COR-L47 (cell line): ENCODE measurements around the gene CFAP46.
"Not testable (repeated sequence)": the region's sequence is repeated elsewhere in the genome, so short reads cannot be mapped to it uniquely, and the experiment has no call there.

Experiments
- DNase-seq: peaks from one replicate; lab custom pipeline; 2025; lab: John Stamatoyannopoulos, UW

CFAP46 gene

DNA sequence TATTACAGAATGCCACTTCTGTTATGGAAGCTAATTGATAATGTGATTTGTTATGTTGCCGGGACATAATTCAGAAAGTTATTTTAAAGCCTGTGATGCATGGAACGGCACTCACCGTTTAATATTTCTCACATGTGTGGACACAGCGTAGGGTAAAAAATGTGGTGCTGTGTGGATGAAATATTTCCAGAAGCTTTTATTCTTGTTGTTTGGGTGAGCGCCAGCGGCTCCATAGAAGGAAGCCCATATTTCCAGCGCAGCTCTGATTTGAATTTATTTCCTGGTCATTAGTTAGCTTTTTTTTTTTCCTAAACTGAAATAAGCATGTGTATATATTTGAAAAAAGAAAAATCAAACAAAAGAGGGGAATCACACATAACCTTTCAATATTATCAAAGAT is 136.3 kb downstream of the CFAP46 start:
- no peak for DNase-seq

DNA sequence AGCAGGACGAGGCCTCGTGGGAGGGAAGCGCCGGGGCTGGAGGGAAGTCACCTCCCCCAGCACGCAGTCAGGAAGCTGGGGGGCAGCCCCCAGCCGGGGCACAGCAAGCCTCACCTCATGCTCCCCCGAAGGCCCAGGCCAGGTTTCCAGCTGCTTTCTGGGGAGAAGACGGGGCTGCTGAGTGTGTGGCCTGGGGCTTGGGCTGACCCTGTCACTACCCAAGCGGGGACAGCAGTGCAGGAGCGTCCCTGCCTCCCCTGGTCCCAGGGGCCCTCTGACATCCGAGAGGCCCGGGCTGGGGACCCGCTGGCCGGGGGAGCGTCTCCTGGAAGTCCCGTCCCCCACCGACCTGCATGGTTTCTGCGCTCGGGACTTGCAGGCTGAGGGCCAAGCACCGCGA is 136.8 kb downstream of the CFAP46 start:
- no peak for DNase-seq

DNA sequence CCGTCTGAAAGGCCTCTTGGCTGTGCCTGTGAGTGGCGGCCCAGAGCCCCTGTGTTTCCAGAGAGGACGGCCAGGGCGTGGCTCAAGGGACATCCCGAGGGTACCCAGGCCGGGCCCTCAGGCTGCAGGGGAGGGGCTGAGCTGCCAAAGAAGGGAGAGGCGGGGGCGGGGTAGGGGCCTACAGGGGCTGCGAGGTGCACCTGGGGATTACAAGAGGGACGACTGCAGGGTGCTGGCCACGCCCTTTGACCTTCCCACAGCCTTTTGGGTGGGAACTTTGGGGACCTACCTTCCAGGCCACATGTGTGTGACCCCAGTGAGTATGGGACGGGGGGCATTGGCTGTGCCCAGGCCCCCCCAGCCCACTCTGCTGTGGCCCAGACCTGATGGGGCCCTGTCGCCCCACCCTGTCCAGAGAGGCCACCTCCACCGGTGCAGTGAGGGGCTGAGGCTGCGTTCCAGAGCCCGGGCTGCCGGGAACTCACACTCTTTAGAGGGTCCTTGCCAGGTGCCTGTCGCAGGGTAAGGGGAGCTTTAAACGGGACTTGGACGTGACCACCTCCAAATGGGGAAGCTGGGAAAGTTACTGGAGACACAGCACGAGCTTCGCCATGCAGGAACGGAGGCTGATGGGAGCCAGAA is 137.5 kb downstream of the CFAP46 start:
- no peak for DNase-seq

DNA sequence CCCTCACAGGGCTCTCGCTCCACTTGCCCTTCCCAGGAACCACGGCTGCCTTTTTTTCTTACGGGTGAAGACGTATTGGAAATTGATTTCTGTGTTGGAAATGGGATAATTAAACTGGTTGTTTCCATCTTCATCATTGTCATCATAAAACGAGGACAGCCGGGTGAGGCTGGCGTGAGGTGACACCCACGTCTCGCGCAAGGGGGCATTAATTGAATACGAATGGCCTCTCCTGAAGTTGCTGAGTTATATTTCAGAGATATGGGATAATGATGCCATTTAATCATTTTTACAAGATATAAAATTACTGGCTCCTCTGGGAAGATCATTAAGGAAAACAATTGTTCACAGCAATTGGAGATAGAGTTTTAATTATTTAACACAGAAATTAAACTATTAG is 138.1 kb downstream of the CFAP46 start:
- DNase-seq: no peak

DNA sequence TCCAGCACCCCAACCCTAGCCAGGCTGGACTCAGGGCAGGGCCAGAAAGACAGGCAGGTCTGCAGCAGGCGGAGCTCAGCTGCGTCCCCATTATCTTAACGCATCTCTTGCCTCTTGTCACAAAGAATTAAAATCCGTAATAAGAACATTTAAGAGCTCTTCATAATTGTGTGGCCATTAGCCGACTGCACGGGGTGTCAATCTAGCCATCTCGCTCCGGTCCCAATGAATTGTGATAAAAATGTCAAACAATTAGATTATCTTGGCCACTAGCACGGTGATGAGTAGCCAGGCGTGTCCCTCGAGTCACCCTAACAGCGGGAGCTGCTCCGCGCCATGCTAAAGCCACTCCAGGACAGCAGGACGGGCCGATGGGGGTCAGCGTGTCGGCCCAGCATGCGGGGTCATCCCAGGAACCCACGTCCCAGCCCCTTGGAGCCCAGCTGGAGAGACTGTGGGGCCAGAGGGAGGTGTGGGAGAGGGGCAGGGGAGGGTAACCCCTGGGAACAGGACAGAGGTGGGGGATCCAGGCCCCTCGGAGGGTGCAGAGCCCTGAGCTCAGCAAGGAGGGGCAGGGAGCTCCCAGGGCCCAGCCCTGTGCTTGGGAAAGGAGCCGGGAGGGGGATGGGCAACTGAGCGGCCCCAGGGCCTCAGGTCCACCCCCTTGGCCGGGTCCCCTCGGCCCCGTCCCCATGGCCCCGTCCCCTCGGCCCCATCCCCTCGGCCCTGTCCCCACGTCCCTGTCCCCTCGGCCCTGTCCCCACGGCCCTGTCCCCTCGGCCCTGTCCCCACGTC is 138.8 kb downstream of the CFAP46 start:
- DNase-seq: no peak

DNA sequence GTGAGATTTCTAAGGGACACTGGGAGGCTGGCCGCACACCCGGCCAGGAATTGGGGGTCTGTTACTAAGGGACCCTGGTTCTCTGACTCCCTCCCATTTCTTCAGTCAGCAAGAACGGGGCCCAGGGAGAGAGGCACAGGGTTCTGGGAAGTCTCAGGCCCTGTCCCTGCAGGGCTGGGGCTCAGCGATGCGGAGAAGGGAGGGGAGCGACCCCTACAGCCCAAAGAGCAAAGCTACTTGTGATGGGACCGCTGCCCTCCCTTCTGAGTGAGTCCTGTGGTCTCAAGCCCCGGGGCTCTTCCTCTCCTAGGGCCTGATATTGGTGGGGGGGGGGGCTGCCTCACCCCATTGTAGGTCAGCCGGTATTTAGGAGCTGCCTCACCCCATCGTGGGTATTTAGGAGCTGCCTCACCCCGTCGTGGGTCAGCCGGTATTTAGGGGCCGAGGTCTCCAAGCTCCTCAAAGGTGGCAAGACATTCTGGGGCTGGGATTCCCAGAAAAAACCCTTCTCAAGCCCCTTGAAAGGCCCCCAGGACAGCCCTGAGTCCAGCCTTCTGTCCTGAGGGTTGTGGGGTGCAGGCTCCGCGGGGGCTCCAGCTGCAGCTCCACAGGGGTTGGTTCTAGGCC is 139.6 kb downstream of the CFAP46 start:
- no peak for DNase-seq

DNA sequence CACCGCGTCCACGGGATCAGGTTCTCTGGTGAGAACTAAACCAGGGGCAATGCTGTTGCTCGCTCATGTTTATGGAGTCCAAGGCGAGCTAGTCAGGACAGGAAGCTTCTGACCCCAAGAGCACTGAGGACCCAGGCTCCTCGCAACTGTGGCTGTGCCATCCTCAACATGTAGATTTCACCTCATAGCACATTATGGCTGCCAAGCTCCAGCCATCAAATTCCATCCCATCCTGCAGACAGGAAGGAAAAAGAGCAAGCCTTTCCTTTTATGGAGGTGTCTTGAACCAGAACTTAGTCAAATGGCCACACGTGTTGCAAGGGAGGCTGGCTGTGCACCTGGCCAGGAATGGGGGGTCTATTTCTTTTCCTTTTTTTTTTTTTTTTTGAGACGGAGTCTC is 140.3 kb downstream of the CFAP46 start:
- no peak for DNase-seq

DNA sequence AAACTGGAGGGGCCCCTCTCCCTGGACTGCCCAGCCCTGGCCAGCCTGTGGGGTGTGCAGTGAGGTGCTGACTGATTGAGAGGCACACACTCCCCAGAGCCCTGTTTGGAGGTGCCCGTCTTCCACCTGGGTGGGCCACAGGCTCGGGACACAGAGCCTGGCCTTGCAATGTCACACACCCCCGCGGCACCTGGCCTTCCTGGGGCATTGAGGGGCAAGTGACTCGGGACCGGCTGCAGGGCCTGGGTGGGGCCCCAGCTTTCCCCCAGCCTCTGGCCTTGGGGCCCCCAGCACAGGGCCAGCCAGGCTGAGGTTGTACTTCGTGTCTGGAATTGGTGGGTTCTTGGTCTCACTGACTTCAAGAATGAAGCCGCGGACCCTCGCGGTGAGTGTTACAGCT is 142.5 kb downstream of the CFAP46 start:
- no peak for DNase-seq

DNA sequence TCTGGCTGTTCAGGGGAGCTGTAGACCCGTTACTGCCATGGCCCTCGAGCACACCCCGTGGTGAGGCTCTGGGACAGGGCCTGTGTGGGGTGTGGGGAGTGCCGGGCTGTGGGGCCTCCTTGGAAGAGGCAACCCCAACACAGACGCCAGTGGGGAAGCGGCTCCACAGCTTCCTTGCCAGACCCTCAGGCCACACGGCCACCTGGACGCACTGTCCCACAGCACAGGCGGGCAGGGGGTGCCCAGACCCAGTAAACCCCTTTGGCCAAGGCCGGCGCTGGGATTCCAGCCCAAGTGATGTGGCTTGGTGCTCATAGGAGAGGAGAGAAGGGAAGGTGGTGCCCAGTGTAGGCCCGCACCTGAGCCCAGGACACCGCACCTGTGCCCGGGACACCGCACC is 143.5 kb downstream of the CFAP46 start:
- DNase-seq: no peak

DNA sequence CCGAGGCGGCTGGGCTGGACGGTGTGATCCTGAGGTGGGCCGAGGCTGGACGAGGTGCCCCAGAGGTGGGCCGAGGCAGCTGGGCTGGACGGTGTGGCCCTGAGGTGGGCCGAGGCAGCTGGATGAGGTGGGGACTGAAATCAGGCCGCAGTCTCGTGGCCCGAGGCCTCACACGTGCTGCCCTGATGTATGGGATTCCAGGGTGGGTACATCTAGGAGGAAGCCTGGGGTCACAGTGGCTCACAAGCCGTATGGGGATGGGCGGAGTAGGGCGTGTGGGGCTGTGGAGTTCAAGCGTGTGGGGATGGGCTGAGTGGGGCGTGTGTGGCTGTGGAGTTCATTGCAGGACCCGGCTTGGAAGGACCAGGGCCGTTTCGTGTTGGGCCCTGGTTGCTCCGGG is 144.0 kb downstream of the CFAP46 start:
- no peak for DNase-seq

DNA sequence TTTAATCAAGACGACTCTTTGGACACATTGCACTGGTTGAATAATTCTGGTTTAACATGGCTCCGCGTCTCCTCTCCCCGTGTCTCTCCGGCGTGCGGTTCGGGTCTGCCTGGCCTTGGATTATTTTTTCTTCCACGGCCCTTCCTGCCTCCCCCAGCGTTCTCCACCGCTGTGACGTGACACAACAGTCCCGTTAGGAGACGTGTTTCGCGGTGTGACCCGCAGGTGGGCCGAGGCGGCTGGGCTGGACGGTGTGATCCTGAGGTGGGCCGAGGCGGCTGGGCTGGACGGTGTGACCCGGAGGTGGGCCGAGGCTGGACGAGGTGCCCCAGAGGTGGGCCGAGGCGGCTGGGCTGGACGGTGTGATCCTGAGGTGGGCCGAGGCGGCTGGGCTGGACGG is 144.4 kb downstream of the CFAP46 start:
- DNase-seq: not testable (repeated sequence)

DNA sequence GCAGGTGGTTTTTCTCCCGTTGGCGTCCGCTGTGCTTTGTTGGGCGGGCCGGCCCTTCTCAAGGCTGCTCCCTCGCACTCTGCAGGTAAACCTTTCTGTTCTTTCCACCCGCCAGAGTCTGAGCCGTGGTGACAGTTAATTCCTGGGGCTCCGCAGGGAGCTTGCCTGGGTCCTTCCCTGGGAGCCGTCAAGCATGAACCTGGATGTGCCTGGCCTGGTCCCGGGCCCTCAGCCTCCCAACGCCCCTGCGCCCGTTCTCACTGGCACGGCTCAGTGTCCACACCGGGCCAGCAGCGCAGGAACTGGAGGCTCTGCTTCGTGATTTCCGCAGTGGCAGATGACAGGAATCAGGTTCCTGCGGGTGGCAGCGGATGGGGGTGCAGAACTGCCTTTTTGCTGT is 145.5 kb downstream of the CFAP46 start:
- DNase-seq: no peak

DNA sequence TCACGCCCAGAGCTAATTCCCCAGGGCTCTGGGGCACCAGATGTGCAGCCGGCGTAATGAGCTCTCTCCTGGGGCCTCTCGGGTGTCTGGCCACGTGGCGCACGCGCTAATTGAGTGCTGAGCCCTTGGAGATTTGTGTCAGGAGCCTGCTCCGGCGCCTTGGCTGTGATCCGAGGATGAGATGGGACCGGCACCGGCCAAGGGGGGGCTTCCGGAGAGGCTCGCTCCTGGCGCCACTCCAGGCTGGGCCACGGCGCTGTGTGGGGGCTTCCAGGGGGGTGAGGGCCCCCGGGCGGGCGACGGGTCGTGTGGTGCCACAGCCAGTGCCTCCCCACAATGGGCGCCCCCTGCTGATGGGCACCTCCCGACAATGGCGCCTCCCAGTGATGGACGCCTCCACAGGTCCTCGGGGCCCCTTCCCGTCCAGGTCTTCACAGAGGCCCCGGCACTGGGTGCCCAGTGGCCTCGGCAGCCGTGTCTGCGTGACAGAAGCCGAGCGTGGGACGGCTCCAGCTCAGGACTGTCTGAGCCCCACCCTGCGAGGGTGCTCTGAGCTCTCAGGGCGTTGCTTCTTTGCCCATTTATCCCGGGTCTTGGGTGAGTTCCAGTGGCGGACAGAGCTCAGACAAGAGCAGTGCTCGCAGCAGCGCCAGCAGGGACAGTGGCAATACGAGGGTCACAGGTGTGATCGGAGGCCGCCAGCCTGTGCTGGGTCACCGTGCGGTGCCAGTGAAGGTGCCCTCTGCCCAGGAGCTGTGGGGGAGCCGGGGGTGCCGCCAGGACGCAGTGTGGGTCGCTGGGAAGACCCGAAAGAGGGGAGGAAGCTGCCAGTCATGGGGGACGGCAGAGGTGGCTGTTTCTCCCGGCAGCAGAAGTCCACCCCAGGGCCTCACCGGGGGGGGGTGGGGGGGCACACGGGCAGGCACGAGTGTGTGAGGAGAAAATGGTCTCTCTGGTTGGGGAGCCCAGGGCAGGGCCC is 148.2 kb downstream of the CFAP46 start:
- no peak for DNase-seq

DNA sequence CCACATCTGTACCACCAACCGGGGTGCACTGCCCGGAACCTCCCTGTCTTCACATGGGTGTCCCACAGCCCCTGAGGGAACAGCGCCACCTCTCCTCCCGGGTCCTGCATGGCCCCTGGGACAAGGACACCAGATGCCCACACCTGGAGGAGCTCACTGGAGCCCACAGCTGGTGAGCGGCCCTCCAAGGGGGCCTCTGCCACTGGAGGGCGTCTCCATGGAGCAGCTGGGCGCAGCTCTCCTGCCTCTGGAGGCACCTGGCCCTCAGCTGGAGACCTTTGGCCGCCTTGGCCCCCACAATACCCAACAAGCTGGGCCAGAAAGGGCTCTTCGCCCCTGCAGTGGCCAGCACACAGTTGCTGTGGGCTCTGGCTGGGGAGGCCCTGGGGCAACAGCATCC is 149.2 kb downstream of the CFAP46 start:
- no peak for DNase-seq

DNA sequence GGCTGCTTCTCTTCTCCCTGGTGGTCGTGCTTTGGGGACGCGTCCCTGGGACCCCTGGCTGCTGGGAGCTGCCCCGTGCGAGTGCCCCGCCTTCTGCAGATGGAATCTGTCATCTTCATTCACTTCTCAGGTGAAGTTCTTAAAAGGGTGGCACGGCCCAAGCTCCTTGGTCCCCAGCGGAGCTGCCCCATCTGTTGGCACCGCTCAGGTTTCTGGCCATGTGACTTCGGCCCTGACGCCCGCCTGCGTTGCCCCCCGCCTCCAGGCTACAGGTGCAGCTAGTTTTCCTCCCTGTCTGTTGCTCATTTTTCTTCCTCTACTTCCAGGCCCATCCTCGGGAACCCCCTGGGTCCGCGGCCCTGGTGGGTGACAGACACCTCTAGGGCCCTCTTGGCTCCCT is 149.6 kb downstream of the CFAP46 start:
- DNase-seq: no peak

DNA sequence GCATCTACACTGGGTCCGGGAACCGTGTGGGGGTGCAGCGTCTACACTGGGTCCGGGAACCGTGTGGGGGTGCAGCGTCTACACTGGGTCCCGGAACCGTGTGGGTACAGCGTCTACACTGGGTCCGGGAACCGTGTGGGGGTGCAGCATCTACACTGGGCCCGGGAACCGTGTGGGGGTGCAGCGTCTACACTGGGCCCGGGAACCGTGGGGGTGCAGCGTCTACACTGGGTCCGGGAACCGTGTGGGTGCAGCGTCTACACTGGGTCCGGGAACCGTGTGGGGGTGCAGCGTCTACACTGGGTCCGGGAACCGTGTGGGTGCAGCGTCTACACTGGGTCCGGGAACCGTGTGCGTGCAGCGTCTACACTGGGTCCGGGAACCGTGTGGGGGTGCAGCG is 150.3 kb downstream of the CFAP46 start:
- not testable (repeated sequence) for DNase-seq

DNA sequence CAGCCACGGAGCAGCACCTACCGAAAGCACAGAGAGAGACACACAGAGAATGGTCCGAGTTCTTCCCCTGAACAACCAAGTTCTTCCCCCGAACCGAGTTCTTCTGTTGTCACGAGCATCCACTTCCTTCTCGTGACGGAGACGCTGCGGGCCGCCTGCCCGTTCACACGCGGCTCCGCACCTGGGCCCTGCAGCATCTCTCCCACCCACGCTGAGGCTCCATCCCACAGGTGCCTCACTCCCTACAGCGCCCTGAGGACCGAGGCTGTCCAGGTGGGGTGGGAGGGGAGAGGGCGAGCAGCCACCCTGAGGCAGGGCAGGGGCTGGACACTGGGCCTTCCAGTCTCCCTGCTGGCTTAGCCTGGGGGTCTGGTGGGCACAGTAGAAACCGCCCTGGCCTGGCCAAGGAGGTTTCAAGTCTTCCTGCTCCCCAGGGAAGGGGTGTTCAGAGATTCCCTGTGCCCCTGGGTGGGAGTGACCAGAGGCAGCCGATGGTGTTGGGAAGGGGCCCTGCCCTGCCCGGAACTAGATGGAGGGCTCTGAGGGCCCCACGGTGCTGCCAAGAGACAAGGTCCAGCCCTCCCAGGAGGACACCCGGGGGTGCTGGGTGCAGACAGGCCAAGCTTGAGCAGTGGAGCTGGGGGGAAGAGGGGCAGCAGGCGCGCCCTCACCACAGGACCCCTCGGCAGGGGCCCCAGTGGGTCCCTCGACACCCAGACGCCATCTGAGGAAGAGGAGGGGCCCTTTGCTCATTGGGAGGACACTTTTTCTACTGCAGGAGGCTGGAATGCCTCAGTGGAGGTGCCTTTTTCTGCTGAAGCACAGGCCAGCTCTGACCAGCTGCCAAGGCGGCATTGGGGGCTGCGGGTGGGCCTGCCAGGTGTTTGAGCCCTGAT is 151.2 kb downstream of the CFAP46 start:
- DNase-seq: no peak

DNA sequence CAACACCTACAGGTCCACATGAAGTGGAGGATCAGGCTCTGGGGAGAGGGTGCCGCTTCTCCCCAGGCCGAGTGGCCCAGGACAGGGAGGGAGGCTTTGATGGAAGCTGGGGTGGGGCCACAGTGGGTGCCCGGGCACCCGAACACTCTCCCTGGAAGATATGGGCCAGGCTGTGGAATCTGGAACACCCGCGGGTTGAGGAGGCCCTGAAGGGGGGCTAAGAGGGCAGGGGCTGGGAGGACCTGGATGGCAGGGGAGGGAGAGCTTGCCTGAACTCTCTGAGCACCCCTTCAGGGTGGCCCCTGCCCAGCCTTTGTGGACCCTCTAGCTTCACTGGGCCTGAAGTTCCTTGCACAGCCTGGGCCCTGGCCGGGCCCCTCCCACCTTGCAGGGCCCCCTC is 151.9 kb downstream of the CFAP46 start:
- no peak for DNase-seq

DNA sequence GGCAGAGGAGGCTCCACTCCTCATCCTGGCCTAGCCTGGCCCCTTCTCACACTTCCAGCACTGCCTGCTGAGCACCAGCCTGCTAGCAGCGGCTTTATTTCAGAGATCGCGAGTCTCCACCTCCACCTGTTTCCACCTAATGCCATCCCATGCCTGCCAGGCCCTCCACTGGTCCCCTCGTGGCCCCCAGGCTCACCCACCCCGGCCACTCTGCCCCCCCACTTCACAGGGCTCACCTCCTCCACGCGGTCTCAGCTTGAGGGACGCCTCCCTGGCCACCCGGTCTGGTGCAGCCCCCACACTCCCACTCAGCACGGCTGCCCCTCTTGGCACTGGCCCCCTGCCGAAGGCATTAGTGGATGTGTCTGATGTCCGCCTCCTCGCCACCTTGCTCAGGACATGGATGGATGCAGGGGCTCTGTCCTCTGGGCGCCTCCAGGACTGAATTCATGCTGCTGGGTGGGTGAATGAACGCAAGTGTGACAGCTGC is 152.7 kb downstream of the CFAP46 start:
- no peak for DNase-seq

DNA sequence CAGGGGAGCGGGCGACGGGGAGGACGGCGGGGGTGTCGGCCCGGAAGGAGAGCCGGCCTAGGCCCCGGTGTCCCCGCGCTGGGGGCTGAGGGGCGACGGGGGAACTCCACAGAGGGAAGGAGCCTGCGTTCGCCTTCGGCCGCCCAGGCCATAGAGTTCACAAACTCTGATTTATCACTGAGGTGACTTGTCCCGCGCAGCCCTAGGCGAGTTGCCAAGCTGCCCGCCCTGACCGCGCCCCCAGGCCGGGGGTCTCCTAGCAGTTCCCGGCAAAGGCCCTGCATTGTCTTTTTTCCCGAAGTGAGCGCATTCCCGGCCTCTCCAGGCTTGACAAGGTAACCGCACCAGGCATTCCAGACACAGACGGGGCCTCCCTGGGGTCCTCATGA is 153.5 kb downstream of the CFAP46 start:
- no peak for DNase-seq
